ENCODE results near the gene PCSK7. TPM values are rescaled to one million over a fixed set of nuclear protein-coding genes. Genes with fewer than 3 reads are reported as not detected.

Gene PCSK7
- total RNA-seq, 1 experiment from 2014 or later: 43.6 TPM

GRCh38 chr11:117255966-117256365, 24.1 kb upstream of the PCSK7 start:
- BruUV-seq (replicated peaks): no TSS peak
- intact Hi-C loops (cut with micrococcal nuclease): no loop called here
- 0 out of 2 replicates have a peak overlapping the region, but pooled peaks have one; percentile 5 for H3K4me2 ChIP-seq (ENCODE audit: low read length)
- POLR2A ChIA-PET (ENCODE audit: unreplicated experiment): interaction anchor here (0.5 kb wide), 1 partner anchor 27 kb away, joined by 3 read pairs; no protein-coding TSS in a partner anchor
- no peaks in the 10 kb centered on the region for H3K36me3 ChIP-seq (ENCODE audit: low read depth, low read length)
- no peak overlapping the region for H3K4me3 ChIP-seq (ENCODE audit: low read length)
- no peaks in the 10 kb centered on the region for H3K9me2 ChIP-seq (replicated peaks; ENCODE audit: low read length)
- peak; percentile 23 for DNase-seq
- no peak for TF ChIP-seq EZH2 (IDR thresholded peaks at IDR 0.05; ENCODE audit: low read length, unreplicated experiment)
- TF ChIP-seq CTCF (conservative IDR thresholded peaks at IDR 0.05; ENCODE audit: low read depth, low read length): no peak
- TF ChIP-seq EZH2phosphoT487 (IDR thresholded peaks at IDR 0.05; ENCODE audit: borderline replicate concordance, low read length): no peak
- peaks cover 36% of the 10 kb centered on the region for H3K4me1 ChIP-seq (ENCODE audit: insufficient read depth, low read length)
- no peak overlapping the region for H3K9ac ChIP-seq (ENCODE audit: low read length)
- CTCF ChIA-PET: interaction anchor here (0.7 kb wide), 1 partner anchor 13 kb away, joined by 7 read pairs; no protein-coding TSS in a partner anchor
- H3K27ac ChIP-seq (ENCODE audit: low read length): peak overlapping the region; percentile 37
- H3K79me2 ChIP-seq (ENCODE audit: low read length): no peaks in the 10 kb centered on the region
- no peaks in the 10 kb centered on the region for H3K27me3 ChIP-seq (ENCODE audit: low read length)
- H3K9me3 ChIP-seq (ENCODE audit: low read length): no peaks in the 10 kb centered on the region
- ATAC-seq: peak; percentile 76
- H3F3A ChIP-seq (ENCODE audit: low read length, unreplicated experiment): peaks cover 8% of the 10 kb centered on the region
- no peak overlapping the region for H2AFZ ChIP-seq (ENCODE audit: low read length)
- H4K20me1 ChIP-seq (ENCODE audit: low read length): no peaks in the 10 kb centered on the region; the same call in 1 of the 2 replicates

GRCh38 chr11:117251506-117251905, 19.6 kb upstream of the PCSK7 start:
- Histone ChIP-seq H3K27me3 (ENCODE audit: low read length) (no peaks in the 10 kb centered on the region), H3K4me1 (ENCODE audit: insufficient read depth, low read length) (peaks cover 10% of the 10 kb centered on the region), H3K36me3 (ENCODE audit: low read depth, low read length) (peaks cover 7% of the 10 kb centered on the region; the same call in 1 of the 2 replicates), H3K27ac (ENCODE audit: low read length) (no peak overlapping the region), H3K9me2 (replicated peaks; ENCODE audit: low read length) (no peaks in the 10 kb centered on the region), H3K9ac (ENCODE audit: low read length) (no peak overlapping the region), H3K79me2 (ENCODE audit: low read length) (no peaks in the 10 kb centered on the region), H3K4me2 (ENCODE audit: low read length) (no peak overlapping the region), H3K4me3 (ENCODE audit: low read length) (no peak overlapping the region), H2AFZ (ENCODE audit: low read length) (no peak overlapping the region), H3F3A (ENCODE audit: low read length, unreplicated experiment) (no peaks in the 10 kb centered on the region), H3K9me3 (ENCODE audit: low read length) (no peaks in the 10 kb centered on the region), H4K20me1 (ENCODE audit: low read length) (no peaks in the 10 kb centered on the region)
- ChIA-PET POLR2A (ENCODE audit: unreplicated experiment) (no interaction called here), CTCF (no interaction called here)
- no peak for ATAC-seq
- no peak for DNase-seq
- intact Hi-C loops (cut with micrococcal nuclease): no loop called here
- TF ChIP-seq CTCF (conservative IDR thresholded peaks at IDR 0.05; ENCODE audit: low read depth, low read length): no peak
- no peak for TF ChIP-seq EZH2 (IDR thresholded peaks at IDR 0.05; ENCODE audit: low read length, unreplicated experiment)
- no peak for TF ChIP-seq EZH2phosphoT487 (IDR thresholded peaks at IDR 0.05; ENCODE audit: borderline replicate concordance, low read length)
- no TSS peak for BruUV-seq (replicated peaks)

- no peak overlapping the region for H3K9ac ChIP-seq (ENCODE audit: low read length)
- no peak overlapping the region for H3K4me2 ChIP-seq (ENCODE audit: low read length)
- no peak for TF ChIP-seq CTCF (conservative IDR thresholded peaks at IDR 0.05; ENCODE audit: low read depth, low read length)
- no peak for TF ChIP-seq EZH2phosphoT487 (IDR thresholded peaks at IDR 0.05; ENCODE audit: borderline replicate concordance, low read length)
- no peak for TF ChIP-seq EZH2 (IDR thresholded peaks at IDR 0.05; ENCODE audit: low read length, unreplicated experiment)
- peaks cover 15% of the 10 kb centered on the region; the same call in 1 of the 2 replicates for H3K36me3 ChIP-seq (ENCODE audit: low read depth, low read length)
- DNase-seq (no peak), ATAC-seq (no peak)
- no peak overlapping the region for H3K27ac ChIP-seq (ENCODE audit: low read length)
- H2AFZ ChIP-seq (ENCODE audit: low read length): no peak overlapping the region
- no peaks in the 10 kb centered on the region for H3K27me3 ChIP-seq (ENCODE audit: low read length)
- no peaks in the 10 kb centered on the region for H3K4me1 ChIP-seq (ENCODE audit: insufficient read depth, low read length)
- no peak overlapping the region for H3K4me3 ChIP-seq (ENCODE audit: low read length)
- no peaks in the 10 kb centered on the region for H4K20me1 ChIP-seq (ENCODE audit: low read length)
- BruUV-seq (replicated peaks): no TSS peak
- CTCF ChIA-PET: no interaction called here
- no peaks in the 10 kb centered on the region for H3F3A ChIP-seq (ENCODE audit: low read length, unreplicated experiment)
- POLR2A ChIA-PET (ENCODE audit: unreplicated experiment): no interaction called here
- no peaks in the 10 kb centered on the region for H3K9me3 ChIP-seq (ENCODE audit: low read length)
- H3K79me2 ChIP-seq (ENCODE audit: low read length): no peaks in the 10 kb centered on the region
- no peaks in the 10 kb centered on the region for H3K9me2 ChIP-seq (replicated peaks; ENCODE audit: low read length)
- intact Hi-C loops (cut with micrococcal nuclease): no loop called here
These were observed 17.7 kb upstream of the PCSK7 start for GRCh38 chr11:117249571-117249970.
